ENCODE measurements around the gene AIPL1. TPM values are rescaled to one million over a fixed set of nuclear protein-coding genes. Genes with fewer than 3 reads are reported as not detected.

AIPL1 gene
- total RNA-seq, 1 donor from 2014 or later = not detected

- no peaks in the 10 kb centered on the region for H3K9me3 Mint-ChIP-seq
- no peak for DNase-seq (ENCODE audit: low spot score)
- H3K36me3 Mint-ChIP-seq (ENCODE audit: low read depth) = no peaks in the 10 kb centered on the region
- no peak overlapping the region for H3K4me3 Mint-ChIP-seq (ENCODE audit: low read depth)
- intact Hi-C loops (cut with micrococcal nuclease) = no loop called here
- H3K4me1 Mint-ChIP-seq (ENCODE audit: low read depth) = no peaks in the 10 kb centered on the region
- H3K27ac Mint-ChIP-seq = no peak overlapping the region
- H3K27me3 Mint-ChIP-seq (ENCODE audit: low read depth) = no peaks in the 10 kb centered on the region
These were observed 50.4 kb downstream of the AIPL1 start for GRCh38 chr17:6384481-6384880.

GRCh38 chr17:6381526-6382465, 53.1 kb downstream of the AIPL1 start:
- Mint-ChIP-seq H3K36me3 (ENCODE audit: low read depth) (no peaks in the 10 kb centered on the region), H3K9me3 (peaks cover 13% of the 10 kb centered on the region), H3K4me3 (ENCODE audit: low read depth) (no peak overlapping the region), H3K27me3 (ENCODE audit: low read depth) (peaks cover 4% of the 10 kb centered on the region), H3K4me1 (ENCODE audit: low read depth) (no peaks in the 10 kb centered on the region), H3K27ac (no peak overlapping the region)
- intact Hi-C loops (cut with micrococcal nuclease) = no loop called here
- no peak for DNase-seq (ENCODE audit: low spot score)

- no peaks in the 10 kb centered on the region for H3K36me3 Mint-ChIP-seq (ENCODE audit: low read depth)
- no peak for DNase-seq (ENCODE audit: low spot score)
- H3K4me1 Mint-ChIP-seq (ENCODE audit: low read depth) = no peaks in the 10 kb centered on the region
- intact Hi-C loops (cut with micrococcal nuclease) = no loop called here
- H3K4me3 Mint-ChIP-seq (ENCODE audit: low read depth) = no peak overlapping the region
- no peak overlapping the region for H3K27ac Mint-ChIP-seq
- H3K27me3 Mint-ChIP-seq (ENCODE audit: low read depth) = peaks cover 4% of the 10 kb centered on the region
- H3K9me3 Mint-ChIP-seq = peaks cover 13% of the 10 kb centered on the region
These were observed 53.9 kb downstream of the AIPL1 start for GRCh38 chr17:6380915-6381438.

GRCh38 chr17:6377906-6378305, 57.0 kb downstream of the AIPL1 start:
- intact Hi-C loops (cut with micrococcal nuclease) = loop anchor here (10.0 kb wide), 1 partner anchor 47 kb away; no protein-coding TSS in a partner anchor
- Mint-ChIP-seq H3K36me3 (ENCODE audit: low read depth) (no peaks in the 10 kb centered on the region), H3K4me3 (ENCODE audit: low read depth) (no peak overlapping the region), H3K4me1 (ENCODE audit: low read depth) (peaks cover 18% of the 10 kb centered on the region), H3K27me3 (ENCODE audit: low read depth) (peaks cover 4% of the 10 kb centered on the region), H3K9me3 (peaks cover 13% of the 10 kb centered on the region), H3K27ac (no peak overlapping the region)
- no peak for DNase-seq (ENCODE audit: low spot score)

- H3K4me1 Mint-ChIP-seq (ENCODE audit: low read depth) = peaks cover 22% of the 10 kb centered on the region
- intact Hi-C loops (cut with micrococcal nuclease) = loop anchor here (10.0 kb wide), 1 partner anchor 48 kb away; no protein-coding TSS in a partner anchor
- no peak overlapping the region for H3K27ac Mint-ChIP-seq
- H3K9me3 Mint-ChIP-seq = peaks cover 13% of the 10 kb centered on the region
- H3K36me3 Mint-ChIP-seq (ENCODE audit: low read depth) = no peaks in the 10 kb centered on the region
- no peak for DNase-seq (ENCODE audit: low spot score)
- H3K4me3 Mint-ChIP-seq (ENCODE audit: low read depth) = no peak overlapping the region
- peaks cover 8% of the 10 kb centered on the region for H3K27me3 Mint-ChIP-seq (ENCODE audit: low read depth)
These were observed 58.0 kb downstream of the AIPL1 start for GRCh38 chr17:6376931-6377361.

- peaks cover 13% of the 10 kb centered on the region for H3K27me3 Mint-ChIP-seq (ENCODE audit: low read depth)
- no peak for DNase-seq (ENCODE audit: low spot score)
- peak overlapping the region; percentile 30 for H3K27ac Mint-ChIP-seq
- intact Hi-C loops (cut with micrococcal nuclease) = loop anchor here (10.0 kb wide), 1 partner anchor 50 kb away; no protein-coding TSS in a partner anchor
- peaks cover 22% of the 10 kb centered on the region for H3K4me1 Mint-ChIP-seq (ENCODE audit: low read depth)
- H3K36me3 Mint-ChIP-seq (ENCODE audit: low read depth) = no peaks in the 10 kb centered on the region
- peaks cover 13% of the 10 kb centered on the region for H3K9me3 Mint-ChIP-seq
- H3K4me3 Mint-ChIP-seq (ENCODE audit: low read depth) = peak overlapping the region; percentile 3
These were observed 60.1 kb downstream of the AIPL1 start for GRCh38 chr17:6374761-6375312.

GRCh38 chr17:6374271-6374691, 60.6 kb downstream of the AIPL1 start:
- Mint-ChIP-seq H3K4me3 (ENCODE audit: low read depth) (peak overlapping the region; percentile 3), H3K27ac (peak overlapping the region; percentile 30), H3K4me1 (ENCODE audit: low read depth) (peaks cover 22% of the 10 kb centered on the region), H3K36me3 (ENCODE audit: low read depth) (no peaks in the 10 kb centered on the region), H3K9me3 (peaks cover 13% of the 10 kb centered on the region), H3K27me3 (ENCODE audit: low read depth) (peaks cover 15% of the 10 kb centered on the region)
- intact Hi-C loops (cut with micrococcal nuclease) = loop anchor here (10.0 kb wide), 1 partner anchor 51 kb away; no protein-coding TSS in a partner anchor
- no peak for DNase-seq (ENCODE audit: low spot score)

Other genes with a start within 250 kb of the AIPL1 start
- 8.9 and 9.3 TPM in 2 replicates for gene PIMREG, start 9.3 kb upstream of the AIPL1 start, total RNA-seq
- gene PITPNM3, start 121.4 kb upstream of the AIPL1 start, total RNA-seq = 0.52 and 1.1 TPM in 2 replicates
- gene KIAA0753, start 205.6 kb upstream of the AIPL1 start, total RNA-seq = 23.6 and 24.7 TPM in 2 replicates
- 86.9 and 92.7 TPM in 2 replicates for gene TXNDC17, start 205.9 kb upstream of the AIPL1 start, total RNA-seq
- 19.1 and 24.2 TPM in 2 replicates for gene MED31, start 216.5 kb upstream of the AIPL1 start, total RNA-seq
- 1.5 and 2.0 TPM in 2 replicates for gene C17orf100, start 216.6 kb upstream of the AIPL1 start, total RNA-seq

Measured in activated T-helper 2 cell treated with anti-CD3 and anti-CD28 coated beads, Interferon-gamma antibody, Interleukin-2, Interleukin-4, amounts not matched to agents 10 μg/mL and 5 μg/mL and 100 μg/mL, durations not matched to agents 14 hours and 24 hours and 36 hours (primary cell).